Thyroid gland (tissue), 4 donors: ENCODE results near the gene PRKCD.

Experiments
- CTCF ChIP-seq, 6 experiments: fragments of 200-600 bp in 3 of 6; fragments of 450-650 bp in 3 of 6; sonication (generic) in 3 of 6; IDR thresholded peaks; one replicate each; pipeline ENCODE4 v1.5.1; 2016 to 2019; ENCODE audit warnings: antibody characterized with exemption in 6 of 6, mild to moderate bottlenecking in 2 of 6, inconsistent platforms in 1 of 6, moderate library complexity in 1 of 6
- POLR2A ChIP-seq, 2 donors: fragments of 450-650 bp; IDR thresholded peaks; one replicate each; pipeline ENCODE4 v1.6.1; 2017; ENCODE audit warnings: antibody characterized with exemption in 2 of 2, mild to moderate bottlenecking in 2 of 2, moderate library complexity in 1 of 2

GRCh38 chr3:53171827-53172505 is 11.0 kb downstream of the PRKCD start:
- TF ChIP-seq CTCF (IDR thresholded peaks at IDR 0.05), result no peak
- TF ChIP-seq POLR2A (IDR thresholded peaks at IDR 0.05), result no peak
